HEK293T (cell line): ENCODE measurements around the gene CEP95.

Experiments used
- CTCF ChIA-PET: fragments of 350-600 bp; formaldehyde crosslinking; extraction: SDS; loops from one replicate; lab custom pipeline; 2021; ENCODE audit warnings: antibody characterized with exemption, inconsistent platforms; lab: Yijun Ruan, JAX
- POLR2A ChIA-PET: fragments of 350-600 bp; formaldehyde crosslinking; extraction: SDS; loops from one replicate; lab custom pipeline; 2020; ENCODE audit warnings: antibody characterized with exemption, inconsistent platforms; lab: Yijun Ruan, JAX
- DNase-seq: peaks from one replicate; pipeline ENCODE4 v3.0.0; 2012; ENCODE audit warnings: mixed read lengths; ENCODE audit errors: extremely low spot score
- ARNT ChIP-seq: fragments of 450-650 bp; IDR thresholded peaks from 2 replicates; pipeline ENCODE4 v1.6.1; 2017; ENCODE audit warnings: mild to moderate bottlenecking
- BHLHE40 ChIP-seq: fragments of 450-650 bp; IDR thresholded peaks from 2 replicates; pipeline ENCODE4 v1.6.1; 2016; ENCODE audit warnings: mild to moderate bottlenecking, moderate library complexity, borderline replicate concordance
- CTBP1 ChIP-seq: fragments of 450-650 bp; IDR thresholded peaks from 2 replicates; pipeline ENCODE4 v1.6.1; 2016; ENCODE audit warnings: borderline replicate concordance
- ELF4 ChIP-seq: fragments of 450-650 bp; IDR thresholded peaks from 2 replicates; pipeline ENCODE4 v1.6.1; 2017; ENCODE audit warnings: antibody characterized with exemption
- FOXA1 ChIP-seq: fragments of 450-650 bp; IDR thresholded peaks from 2 replicates; pipeline ENCODE4 v1.6.1; 2016; ENCODE audit warnings: mild to moderate bottlenecking
- FOXK2 ChIP-seq: fragments of 450-650 bp; IDR thresholded peaks from 2 replicates; pipeline ENCODE4 v1.6.1; 2016; ENCODE audit warnings: mild to moderate bottlenecking
- FOXM1 ChIP-seq: fragments of 450-650 bp; IDR thresholded peaks from 2 replicates; pipeline ENCODE4 v1.6.1; 2017; ENCODE audit warnings: mild to moderate bottlenecking, borderline replicate concordance
- HDGF ChIP-seq: fragments of 450-650 bp; IDR thresholded peaks from 2 replicates; pipeline ENCODE4 v1.6.1; 2017; ENCODE audit warnings: antibody characterized with exemption, borderline replicate concordance
- L3MBTL2 ChIP-seq: fragments of 450-650 bp; conservative IDR thresholded peaks from 2 replicates; pipeline ENCODE4 v1.6.1; 2016; ENCODE audit warnings: mild to moderate bottlenecking
- LEF1 ChIP-seq: fragments of 450-650 bp; IDR thresholded peaks from 2 replicates; pipeline ENCODE4 v1.6.1; 2017; ENCODE audit warnings: mild to moderate bottlenecking, borderline replicate concordance
- NFRKB ChIP-seq: fragments of 450-650 bp; IDR thresholded peaks from 2 replicates; pipeline ENCODE4 v1.6.1; 2016; ENCODE audit warnings: mild to moderate bottlenecking, moderate library complexity
- SP1 ChIP-seq: fragments of 450-650 bp; IDR thresholded peaks from 2 replicates; pipeline ENCODE4 v1.6.1; 2017
- SUZ12 ChIP-seq: fragments of 450-650 bp; IDR thresholded peaks from 2 replicates; pipeline ENCODE4 v1.6.1; 2016; ENCODE audit warnings: mild to moderate bottlenecking
- TARDBP ChIP-seq: fragments of 450-650 bp; IDR thresholded peaks from 2 replicates; pipeline ENCODE4 v1.6.1; 2016
- ZNF384 ChIP-seq: fragments of 450-650 bp; IDR thresholded peaks from 2 replicates; pipeline ENCODE4 v1.6.1; 2016
- TF ChIP-seq, protein P1 (sequence below): fragments of 450-650 bp; IDR thresholded peaks from 2 replicates; pipeline ENCODE4 v1.6.1; 2016

Gene CEP95

DNA sequence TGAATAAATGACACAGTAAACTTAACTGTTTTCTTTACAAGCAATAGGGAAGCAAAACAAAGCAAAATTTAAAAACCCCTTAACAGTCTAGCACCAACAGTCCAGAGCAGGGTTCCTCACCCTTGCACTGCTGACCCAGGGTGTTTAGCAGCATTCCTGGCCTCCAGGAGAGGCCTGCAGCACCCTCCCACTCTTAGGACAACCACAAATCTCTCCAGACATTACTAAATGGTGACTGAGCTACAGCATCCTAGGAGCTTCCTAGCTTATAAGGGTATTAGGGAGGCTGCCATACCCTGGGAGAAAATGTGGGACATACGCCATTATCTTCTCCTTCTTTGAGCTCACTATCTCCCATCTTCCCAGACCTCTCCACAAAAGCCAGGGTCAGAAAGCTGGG, 25.8 kb upstream of the CEP95 start:
- ChIA-PET POLR2A (interaction anchor here (1.4 kb wide), 1 partner anchor 25 kb away, joined by 8 read pairs; the partner anchor contains the start of genes CEP95 and DDX5), CTCF (interaction anchor here (1.6 kb wide), 1 partner anchor 10 kb away, joined by 14 read pairs; no protein-coding TSS in a partner anchor)
- TF ChIP-seq BHLHE40 = no peak
- no peak for TF ChIP-seq ARNT
- no peak for TF ChIP-seq ELF4
- no peak for TF ChIP-seq FOXK2
- TF ChIP-seq LEF1 = no peak
- no peak for TF ChIP-seq FOXM1
- TF ChIP-seq L3MBTL2 = no peak
- no peak for TF ChIP-seq TARDBP
- no peak for TF ChIP-seq SUZ12
- TF ChIP-seq NFRKB = no peak
- TF ChIP-seq FOXA1 = no peak
- no peak for TF ChIP-seq ZNF384
- no peak for DNase-seq

- TF ChIP-seq ELF4 (no peak), LEF1 (no peak), BHLHE40 (no peak), ZNF384 (no peak), FOXM1 (no peak)
- POLR2A ChIA-PET = interaction anchor here (1.1 kb wide), 1 partner anchor 22 kb away, joined by 6 read pairs; the partner anchor contains the start of genes CEP95 and DDX5
- DNase-seq = no peak
- CTCF ChIA-PET = no interaction called here
These were observed 22.4 kb upstream of the CEP95 start for GRCh38 chr17:64484380-64484779.

GRCh38 chr17:64488301-64488700, 18.5 kb upstream of the CEP95 start:
- TF ChIP-seq SUZ12 (no peak), HDGF (no peak), ZNF384 (no peak), FOXK2 (no peak)
- CTCF ChIA-PET = interaction anchor here (0.7 kb wide), 1 partner anchor 46 kb away, joined by 3 read pairs; no protein-coding TSS in a partner anchor
- DNase-seq = no peak
- POLR2A ChIA-PET = interaction anchor here (4.1 kb wide), 1 partner anchor 18 kb away, joined by 28 read pairs; the partner anchor contains the start of genes CEP95 and DDX5

GRCh38 chr17:64491034-64491860, 15.5 kb upstream of the CEP95 start:
- CTCF ChIA-PET = interaction anchor here (0.9 to 2.4 kb wide), 6 partner anchors 10 to 158 kb away, joined by 3 to 22 read pairs (median 10); partner anchors contain the start of gene DDX5
- DNase-seq = no peak
- POLR2A ChIA-PET = interaction anchor here (1.4 to 4.1 kb wide), 3 partner anchors 11 to 15 kb away, joined by 3 to 28 read pairs (median 6); partner anchors contain the start of genes CEP95 and DDX5
- TF ChIP-seq ARNT (no peak), BHLHE40 (no peak), FOXA1 (no peak), CTBP1 (no peak), TARDBP (no peak), SUZ12 (no peak), ELF4 (no peak), L3MBTL2 (no peak), HDGF (no peak), FOXK2 (no peak), LEF1 (no peak), SP1 (no peak), NFRKB (no peak), FOXM1 (no peak), ZNF384 (no peak)
- TF ChIP-seq, protein P1, sequence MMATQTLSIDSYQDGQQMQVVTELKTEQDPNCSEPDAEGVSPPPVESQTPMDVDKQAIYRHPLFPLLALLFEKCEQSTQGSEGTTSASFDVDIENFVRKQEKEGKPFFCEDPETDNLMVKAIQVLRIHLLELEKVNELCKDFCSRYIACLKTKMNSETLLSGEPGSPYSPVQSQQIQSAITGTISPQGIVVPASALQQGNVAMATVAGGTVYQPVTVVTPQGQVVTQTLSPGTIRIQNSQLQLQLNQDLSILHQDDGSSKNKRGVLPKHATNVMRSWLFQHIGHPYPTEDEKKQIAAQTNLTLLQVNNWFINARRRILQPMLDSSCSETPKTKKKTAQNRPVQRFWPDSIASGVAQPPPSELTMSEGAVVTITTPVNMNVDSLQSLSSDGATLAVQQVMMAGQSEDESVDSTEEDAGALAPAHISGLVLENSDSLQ = no peak

- TF ChIP-seq L3MBTL2 (no peak), ZNF384 (no peak)
- CTCF ChIA-PET = interaction anchor here (0.5 to 2.4 kb wide), 9 partner anchors 11 to 1542 kb away, joined by 3 to 22 read pairs (median 4); partner anchors contain the start of genes CEP95 and MILR1
- POLR2A ChIA-PET = interaction anchor here (1.6 to 4.1 kb wide), 3 partner anchors 10 to 14 kb away, joined by 6 to 28 read pairs (median 11); partner anchors contain the start of genes CEP95 and DDX5
- DNase-seq = no peak
These were observed 14.8 kb upstream of the CEP95 start for GRCh38 chr17:64491994-64492393.

- ChIA-PET POLR2A (interaction anchor here (1.6 kb wide), 2 partner anchors 10 to 13 kb away, joined by 6 to 11 read pairs; partner anchors contain the start of genes CEP95 and DDX5), CTCF (interaction anchor here (0.5 to 2.4 kb wide), 7 partner anchors 14 to 1542 kb away, joined by 3 to 14 read pairs (median 4); partner anchors contain the start of genes CEP95 and MILR1)
- no peak for DNase-seq
- TF ChIP-seq TARDBP (no peak), L3MBTL2 (no peak), SUZ12 (no peak), NFRKB (no peak), BHLHE40 (no peak), SP1 (no peak), HDGF (no peak)
- TF ChIP-seq, protein P1 = peak; percentile 15; the same call in 1 of the 2 replicates
These were observed 14.2 kb upstream of the CEP95 start for GRCh38 chr17:64492481-64493109.
